ENCODE results near the gene TUT7. TPM values are rescaled to one million over a fixed set of nuclear protein-coding genes. Genes with fewer than 3 reads are reported as not detected.

The TUT7 gene
- total RNA-seq, 1 experiment from 2014 or later = 24.5 TPM

- TF ChIP-seq SMAD3 (CRISPR knock-in tag; IDR thresholded peaks at IDR 0.05; ENCODE audit: borderline replicate concordance) (no peak), JAZF1 (CRISPR knock-in tag; IDR thresholded peaks at IDR 0.05) (no peak), USF1 (CRISPR knock-in tag; IDR thresholded peaks at IDR 0.05) (no peak), OVOL2 (CRISPR knock-in tag; IDR thresholded peaks at IDR 0.05; ENCODE audit: borderline replicate concordance) (no peak), HMGXB4 (CRISPR knock-in tag; IDR thresholded peaks at IDR 0.05) (no peak), ZNF532 (CRISPR knock-in tag; IDR thresholded peaks at IDR 0.05; ENCODE audit: borderline replicate concordance) (no peak), NR1H2 (CRISPR knock-in tag; IDR thresholded peaks at IDR 0.05) (no peak), CREM (CRISPR knock-in tag; IDR thresholded peaks at IDR 0.05) (no peak), TCF7 (CRISPR knock-in tag; IDR thresholded peaks at IDR 0.05; ENCODE audit: low read depth) (no peak), STAT6 (CRISPR knock-in tag; conservative IDR thresholded peaks at IDR 0.05; ENCODE audit: low read depth) (no peak)
These were observed 82.0 kb downstream of the TUT7 start (continued) for GRCh38 chr9:86272221-86272620.

- ATAC-seq = no peak
- TF ChIP-seq PRDM15 (CRISPR knock-in tag; IDR thresholded peaks at IDR 0.05) (no peak), SP1 (CRISPR knock-in tag; conservative IDR thresholded peaks at IDR 0.05) (no peak), ERG (CRISPR knock-in tag; IDR thresholded peaks at IDR 0.05) (no peak), GRHL2 (CRISPR knock-in tag; IDR thresholded peaks at IDR 0.05; ENCODE audit: insufficient replicate concordance, severe bottlenecking) (no peak), ETV6 (CRISPR knock-in tag; IDR thresholded peaks at IDR 0.05) (no peak), E2F4 (CRISPR knock-in tag; IDR thresholded peaks at IDR 0.05; ENCODE audit: borderline replicate concordance, low read depth) (no peak), ZNF396 (CRISPR knock-in tag; IDR thresholded peaks at IDR 0.05; ENCODE audit: borderline replicate concordance) (no peak), NR2C2 (CRISPR knock-in tag; IDR thresholded peaks at IDR 0.05) (no peak), ATF6 (CRISPR knock-in tag; IDR thresholded peaks at IDR 0.05) (no peak)
These were observed 90.3 kb downstream of the TUT7 start for GRCh38 chr9:86263876-86264275.

More at GRCh38 chr9:86263876-86264275, 90.3 kb downstream of the TUT7 start:
- Mint-ChIP-seq H3K36me3 (peaks cover 35% of the 10 kb centered on the region), H3K9me3 (no peaks in the 10 kb centered on the region), H3K27ac (no peak overlapping the region), H3K4me3 (no peak overlapping the region), H3K27me3 (ENCODE audit: low read depth) (no peaks in the 10 kb centered on the region), H3K4me1 (0 out of 2 replicates have a peak, but pooled peaks cover 4% of the 10 kb centered on the region)
- no peak for DNase-seq (ENCODE audit: low spot score)
- CTCF ChIA-PET = no interaction called here
- POLR2A ChIA-PET = no interaction called here
